Kidney (tissue), 14 donors: ENCODE data around the gene TMEM80. TPM values are rescaled to one million over a fixed set of nuclear protein-coding genes. Genes with fewer than 3 reads are reported as not detected.
A peak's percentile ranks its signal among the peaks of the same experiment; 100 is the strongest.

Experiments
- DNase-seq, 5 donors: peaks; one replicate each; pipeline ENCODE4 v3.0.0-alpha.2; 2013 to 2020
- FAIRE-seq: peaks from 2 replicates; lab custom pipeline; 2012; peaks lifted over from hg19 to GRCh38; lab: Jason Lieb, UNC
- H3K27ac ChIP-seq, 2 donors: one replicate each; pipeline ENCODE4 v1.7.0; 2013; ENCODE audit warnings: low read depth in 2 of 2, low read length in 2 of 2, inconsistent platforms in 1 of 2
- H3K27me3 ChIP-seq: one replicate; pipeline ENCODE4 v1.7.1; 2013; ENCODE audit warnings: low read length, inconsistent platforms; ENCODE audit not compliant: control insufficient read depth, insufficient read depth
- H3K36me3 ChIP-seq, 3 donors: one replicate each; pipeline versions ENCODE4 v1.7.0 to v1.7.1; 2013; ENCODE audit warnings: low read length in 3 of 3, control low read depth in 1 of 3, inconsistent platforms in 1 of 3; ENCODE audit not compliant: insufficient read depth in 3 of 3, control insufficient read depth in 2 of 3
- H3K4me1 ChIP-seq, 3 donors: one replicate each; pipeline versions ENCODE4 v1.7.0 to v1.7.1; 2013; ENCODE audit warnings: low read length in 3 of 3, inconsistent platforms in 1 of 3, low read depth in 1 of 3; ENCODE audit not compliant: control insufficient read depth in 2 of 3, insufficient read depth in 2 of 3
- H3K4me3 ChIP-seq, 3 donors: one replicate each; pipeline versions ENCODE4 v1.7.0 to v1.8.1; 2013; ENCODE audit warnings: low read length in 3 of 3, control low read depth in 1 of 3, inconsistent platforms in 1 of 3
- H3K9ac ChIP-seq, 3 donors: one replicate each; pipeline versions ENCODE4 v1.7.0 to v1.7.1; 2013; ENCODE audit warnings: low read length in 3 of 3, control low read depth in 1 of 3, inconsistent platforms in 1 of 3
- H3K9me3 ChIP-seq, 3 donors: one replicate each; pipeline versions ENCODE4 v1.7.0 to v1.7.1; 2013; ENCODE audit warnings: low read length in 3 of 3, control low read depth in 1 of 3, inconsistent platforms in 1 of 3; ENCODE audit not compliant: control insufficient read depth in 2 of 3, insufficient read depth in 1 of 3
- CTCF ChIP-seq: IDR thresholded peaks from 3 replicates; pipeline ENCODE4 v1.5.1; 2012; ENCODE audit warnings: mild to moderate bottlenecking, moderate library complexity, borderline replicate concordance; ENCODE audit not compliant: insufficient read depth; ENCODE audit errors: extremely low read depth
- intact Hi-C: fragments of 100-400 bp; cut with DNase I; formaldehyde crosslinking; loops from one replicate; pipeline ENCODE4 v1.11.1; 2022
- polyA plus RNA-seq: library from polyadenylated mRNA; stranded (reverse); fragments of 350-450 nt; fragmentation: Illumina TruSeq; extraction: RNeasy Lipid Tissue Mini Kit (QIAGEN cat#74804); gene quantifications from one replicate; pipeline ENCODE4 v1.2.3, GENCODE V29; 2014; ENCODE audit warnings: low read depth, low replicate concordance; ENCODE audit not compliant: insufficient read depth
- total RNA-seq: library from RNA; stranded (reverse); fragmentation: NEBNext Ultra II Directional; extraction: Animal tissue kit (Norgen Biotek cat#: 25700); gene quantifications from one replicate; pipeline ENCODE4 v1.2.1, GENCODE V29; 2021
- donor health status: control.
- donor health status: control.
- donor health status: control.
- donor health status: control.
- donor health status: control.
- donor health status: DM: yes; HTN: yes; CAD: no.
- donor health status: Normal renal cell carcinoma (clear cell type).

The TMEM80 gene
- total and polyA plus RNA-seq, 2 donors from 2014 or later: 36.2 to 38.6 TPM

GRCh38 chr11:745428-745827 lies 49.8 kb downstream of the TMEM80 start:
- intact Hi-C loops: no loop called here
- DNase-seq: no peak
- Histone ChIP-seq H3K4me1 (peaks cover 0 to 8% (median 0%) of the 10 kb centered on the region in 3 donors), H3K4me3 (no peak overlapping the region), H3K27me3 (no peaks in the 10 kb centered on the region), H3K27ac (no peak overlapping the region), H3K9ac (no peak overlapping the region), H3K36me3 (no peaks in the 10 kb centered on the region), H3K9me3 (no peaks in the 10 kb centered on the region)
- no peak for FAIRE-seq
- TF ChIP-seq CTCF: no peak

- TF ChIP-seq CTCF: no peak
- intact Hi-C loops: no loop called here
- DNase-seq: no peak
Observed at GRCh38 chr11:746289-747157, 50.9 kb downstream of the TMEM80 start.

GRCh38 chr11:747158-748006 lies 51.8 kb downstream of the TMEM80 start, which contains the start of gene TALDO1:
TALDO1 (plus strand) TSS chr11:747464; CDS start chr11:747482, 18 bp downstream.
- Histone ChIP-seq H3K27me3 (no peaks in the 10 kb centered on the region), H3K4me1 (peaks cover 0 to 8% (median 0%) of the 10 kb centered on the region in 3 donors), H3K4me3 (peak within 1 kb of the TSS; percentile 30 to 73 (median 63)), H3K9ac (peak within 1 kb of the TSS in 2 of 3 donors; percentile 65 to 69), H3K9me3 (no peaks in the 10 kb centered on the region), H3K36me3 (no peaks in the 10 kb centered on the region), H3K27ac (peak within 1 kb of the TSS; percentile 71 to 75)
- intact Hi-C loops: no loop called here
- DNase-seq: peak; percentile 93 to 97 (median 95)
- peak; percentile 44 for TF ChIP-seq CTCF
- FAIRE-seq: no peak

More at GRCh38 chr11:746289-747157, 50.9 kb downstream of the TMEM80 start:
- H3K27ac ChIP-seq: peak overlapping the region; percentile 60 to 71
- H3K9me3 ChIP-seq: no peaks in the 10 kb centered on the region
- H3K9ac ChIP-seq: peak overlapping the region in 2 of 3 donors; percentile 65 to 69
- no peak for FAIRE-seq
- H3K4me3 ChIP-seq: peak overlapping the region in 2 of 3 donors; percentile 63 to 73
- H3K36me3 ChIP-seq: no peaks in the 10 kb centered on the region
- H3K4me1 ChIP-seq: peaks cover 0 to 8% (median 0%) of the 10 kb centered on the region in 3 donors
- H3K27me3 ChIP-seq: no peaks in the 10 kb centered on the region
